Ishikawa (cell line): ENCODE results near the gene PPP1R3F.
A peak's percentile ranks its signal among the peaks of the same experiment; 100 is the strongest.

Experiments
- CEBPB ChIP-seq: IDR thresholded peaks from 2 replicates; pipeline ENCODE4 v1.6.1; 2012
- CREB1 ChIP-seq: IDR thresholded peaks from 2 replicates; pipeline ENCODE4 v1.6.1; 2012; ENCODE audit warnings: low read depth
- EGR1 ChIP-seq: IDR thresholded peaks from 2 replicates; pipeline ENCODE4 v1.6.1; 2012
- EP300 ChIP-seq: IDR thresholded peaks from 2 replicates; pipeline ENCODE4 v1.6.1; 2012; ENCODE audit warnings: borderline replicate concordance
- FOXM1 ChIP-seq: IDR thresholded peaks from 2 replicates; pipeline ENCODE4 v1.6.1; 2012; ENCODE audit warnings: low read depth, borderline replicate concordance
- NFIC ChIP-seq: IDR thresholded peaks from 2 replicates; pipeline ENCODE4 v1.6.1; 2012
- RAD21 ChIP-seq: IDR thresholded peaks from 2 replicates; pipeline ENCODE4 v1.6.1; 2012; ENCODE audit warnings: low read depth
- TAF1 ChIP-seq: IDR thresholded peaks from 2 replicates; pipeline ENCODE4 v1.6.1; 2012; ENCODE audit warnings: low read depth, mild to moderate bottlenecking
- TCF12 ChIP-seq: IDR thresholded peaks from 2 replicates; pipeline ENCODE4 v1.6.1; 2012; ENCODE audit warnings: low read depth
- TEAD4 ChIP-seq: IDR thresholded peaks from 2 replicates; pipeline ENCODE4 v1.6.1; 2012
- TF ChIP-seq, protein P1 (sequence below): IDR thresholded peaks from 2 replicates; pipeline ENCODE4 v1.6.1; 2012; ENCODE audit warnings: low read depth, mild to moderate bottlenecking
- TF ChIP-seq, protein P2 (sequence below): IDR thresholded peaks from 2 replicates; pipeline ENCODE4 v1.6.1; 2012
- TF ChIP-seq, protein P3 (sequence below): IDR thresholded peaks from 2 replicates; pipeline ENCODE4 v1.6.1; 2012

DNA sequence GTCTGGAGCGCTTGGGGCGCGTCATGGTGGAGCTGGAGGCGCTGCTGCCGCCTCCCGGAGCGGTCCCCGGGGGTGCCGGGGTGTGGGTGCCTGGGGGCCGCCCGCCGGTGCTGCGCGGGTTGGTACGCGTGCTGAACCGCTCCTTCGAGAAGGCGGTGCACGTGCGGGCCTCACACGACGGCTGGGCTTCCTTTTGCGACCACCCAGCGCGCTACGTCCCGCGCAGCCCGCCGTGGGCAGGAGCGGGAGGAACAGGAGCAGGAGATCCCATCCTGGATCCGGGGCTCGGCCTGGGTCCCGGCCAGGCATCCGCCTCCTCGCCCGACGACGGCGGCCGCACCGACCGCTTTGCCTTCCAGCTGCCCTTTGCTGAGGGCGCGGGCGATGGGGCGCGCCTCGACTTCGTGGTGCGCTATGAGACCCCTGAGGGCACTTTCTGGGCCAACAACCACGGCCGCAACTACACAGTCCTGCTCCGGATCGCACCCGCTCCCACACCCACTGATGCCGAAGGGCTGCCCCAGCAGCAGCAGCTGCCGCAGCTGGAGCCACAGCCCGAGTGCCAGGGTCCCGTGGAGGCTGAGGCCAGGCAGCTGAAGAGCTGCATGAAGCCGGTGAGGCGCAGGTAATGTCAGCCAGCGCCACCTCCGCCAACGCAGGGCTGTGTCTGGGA is 792 bp downstream of the PPP1R3F start:
- TF ChIP-seq EP300 = no peak
- TF ChIP-seq TEAD4 = no peak
- TF ChIP-seq, protein P1, sequence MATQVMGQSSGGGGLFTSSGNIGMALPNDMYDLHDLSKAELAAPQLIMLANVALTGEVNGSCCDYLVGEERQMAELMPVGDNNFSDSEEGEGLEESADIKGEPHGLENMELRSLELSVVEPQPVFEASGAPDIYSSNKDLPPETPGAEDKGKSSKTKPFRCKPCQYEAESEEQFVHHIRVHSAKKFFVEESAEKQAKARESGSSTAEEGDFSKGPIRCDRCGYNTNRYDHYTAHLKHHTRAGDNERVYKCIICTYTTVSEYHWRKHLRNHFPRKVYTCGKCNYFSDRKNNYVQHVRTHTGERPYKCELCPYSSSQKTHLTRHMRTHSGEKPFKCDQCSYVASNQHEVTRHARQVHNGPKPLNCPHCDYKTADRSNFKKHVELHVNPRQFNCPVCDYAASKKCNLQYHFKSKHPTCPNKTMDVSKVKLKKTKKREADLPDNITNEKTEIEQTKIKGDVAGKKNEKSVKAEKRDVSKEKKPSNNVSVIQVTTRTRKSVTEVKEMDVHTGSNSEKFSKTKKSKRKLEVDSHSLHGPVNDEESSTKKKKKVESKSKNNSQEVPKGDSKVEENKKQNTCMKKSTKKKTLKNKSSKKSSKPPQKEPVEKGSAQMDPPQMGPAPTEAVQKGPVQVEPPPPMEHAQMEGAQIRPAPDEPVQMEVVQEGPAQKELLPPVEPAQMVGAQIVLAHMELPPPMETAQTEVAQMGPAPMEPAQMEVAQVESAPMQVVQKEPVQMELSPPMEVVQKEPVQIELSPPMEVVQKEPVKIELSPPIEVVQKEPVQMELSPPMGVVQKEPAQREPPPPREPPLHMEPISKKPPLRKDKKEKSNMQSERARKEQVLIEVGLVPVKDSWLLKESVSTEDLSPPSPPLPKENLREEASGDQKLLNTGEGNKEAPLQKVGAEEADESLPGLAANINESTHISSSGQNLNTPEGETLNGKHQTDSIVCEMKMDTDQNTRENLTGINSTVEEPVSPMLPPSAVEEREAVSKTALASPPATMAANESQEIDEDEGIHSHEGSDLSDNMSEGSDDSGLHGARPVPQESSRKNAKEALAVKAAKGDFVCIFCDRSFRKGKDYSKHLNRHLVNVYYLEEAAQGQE = no peak
- no peak for TF ChIP-seq TAF1
- TF ChIP-seq EGR1 = no peak
- no peak for TF ChIP-seq CREB1
- TF ChIP-seq, protein P2, sequence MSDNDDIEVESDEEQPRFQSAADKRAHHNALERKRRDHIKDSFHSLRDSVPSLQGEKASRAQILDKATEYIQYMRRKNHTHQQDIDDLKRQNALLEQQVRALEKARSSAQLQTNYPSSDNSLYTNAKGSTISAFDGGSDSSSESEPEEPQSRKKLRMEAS = peak; percentile 82
- no peak for TF ChIP-seq TCF12
- TF ChIP-seq, protein P3, sequence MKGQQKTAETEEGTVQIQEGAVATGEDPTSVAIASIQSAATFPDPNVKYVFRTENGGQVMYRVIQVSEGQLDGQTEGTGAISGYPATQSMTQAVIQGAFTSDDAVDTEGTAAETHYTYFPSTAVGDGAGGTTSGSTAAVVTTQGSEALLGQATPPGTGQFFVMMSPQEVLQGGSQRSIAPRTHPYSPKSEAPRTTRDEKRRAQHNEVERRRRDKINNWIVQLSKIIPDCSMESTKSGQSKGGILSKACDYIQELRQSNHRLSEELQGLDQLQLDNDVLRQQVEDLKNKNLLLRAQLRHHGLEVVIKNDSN = no peak
- TF ChIP-seq NFIC = no peak
- no peak for TF ChIP-seq RAD21
- TF ChIP-seq FOXM1 = no peak
- TF ChIP-seq CEBPB = no peak
